ENCODE measurements around the gene SLC6A17.

The SLC6A17 gene

GRCh38 chr1:110134050-110134595 lies 16.2 kb upstream of the SLC6A17 start:
- no peak for TF ChIP-seq CTCF (IDR thresholded peaks at IDR 0.05; ENCODE audit: control insufficient read depth, extremely low read depth, insufficient read depth)
- H3K4me3 ChIP-seq (ENCODE audit: low read depth, low read length): no peak overlapping the region
- DNase-seq (ENCODE audit: low read depth): peak; percentile 65

- DNase-seq (ENCODE audit: low read depth): peak; percentile 19
- TF ChIP-seq CTCF (IDR thresholded peaks at IDR 0.05; ENCODE audit: control insufficient read depth, extremely low read depth, insufficient read depth): no peak
- no peak overlapping the region for H3K4me3 ChIP-seq (ENCODE audit: low read depth, low read length)
Measured at GRCh38 chr1:110135246-110135645, 15.0 kb upstream of the SLC6A17 start.

- no peak overlapping the region for H3K4me3 ChIP-seq (ENCODE audit: low read depth, low read length)
- DNase-seq (ENCODE audit: low read depth): no peak
- no peak for TF ChIP-seq CTCF (IDR thresholded peaks at IDR 0.05; ENCODE audit: control insufficient read depth, extremely low read depth, insufficient read depth)
Measured at GRCh38 chr1:110135666-110136065, 14.6 kb upstream of the SLC6A17 start.

- TF ChIP-seq CTCF (IDR thresholded peaks at IDR 0.05; ENCODE audit: control insufficient read depth, extremely low read depth, insufficient read depth): no peak
- no peak for DNase-seq (ENCODE audit: low read depth)
- H3K4me3 ChIP-seq (ENCODE audit: low read depth, low read length): no peak overlapping the region
Measured at GRCh38 chr1:110136911-110137310, 13.4 kb upstream of the SLC6A17 start.

- no peak for TF ChIP-seq CTCF (IDR thresholded peaks at IDR 0.05; ENCODE audit: control insufficient read depth, extremely low read depth, insufficient read depth)
- H3K4me3 ChIP-seq (ENCODE audit: low read depth, low read length): no peak overlapping the region
- no peak for DNase-seq (ENCODE audit: low read depth)
Measured at GRCh38 chr1:110138956-110139355, 11.3 kb upstream of the SLC6A17 start.

- no peak for TF ChIP-seq CTCF (IDR thresholded peaks at IDR 0.05; ENCODE audit: control insufficient read depth, extremely low read depth, insufficient read depth)
- DNase-seq (ENCODE audit: low read depth): no peak
- H3K4me3 ChIP-seq (ENCODE audit: low read depth, low read length): no peak overlapping the region
Measured at GRCh38 chr1:110144366-110144765, 5.9 kb upstream of the SLC6A17 start.

GRCh38 chr1:110148961-110149360 lies 1.3 kb upstream of the SLC6A17 start:
- no peak overlapping the region for H3K4me3 ChIP-seq (ENCODE audit: low read depth, low read length)
- DNase-seq (ENCODE audit: low read depth): no peak
- TF ChIP-seq CTCF (IDR thresholded peaks at IDR 0.05; ENCODE audit: control insufficient read depth, extremely low read depth, insufficient read depth): peak; percentile 67
